ENCODE results near the gene PPFIBP2.
A peak's percentile ranks its signal among the peaks of the same experiment; 100 is the strongest.

GRCh38 chr11:7657306-7658025 is 143.7 kb downstream of the PPFIBP2 start:
- TF ChIP-seq, protein P1, sequence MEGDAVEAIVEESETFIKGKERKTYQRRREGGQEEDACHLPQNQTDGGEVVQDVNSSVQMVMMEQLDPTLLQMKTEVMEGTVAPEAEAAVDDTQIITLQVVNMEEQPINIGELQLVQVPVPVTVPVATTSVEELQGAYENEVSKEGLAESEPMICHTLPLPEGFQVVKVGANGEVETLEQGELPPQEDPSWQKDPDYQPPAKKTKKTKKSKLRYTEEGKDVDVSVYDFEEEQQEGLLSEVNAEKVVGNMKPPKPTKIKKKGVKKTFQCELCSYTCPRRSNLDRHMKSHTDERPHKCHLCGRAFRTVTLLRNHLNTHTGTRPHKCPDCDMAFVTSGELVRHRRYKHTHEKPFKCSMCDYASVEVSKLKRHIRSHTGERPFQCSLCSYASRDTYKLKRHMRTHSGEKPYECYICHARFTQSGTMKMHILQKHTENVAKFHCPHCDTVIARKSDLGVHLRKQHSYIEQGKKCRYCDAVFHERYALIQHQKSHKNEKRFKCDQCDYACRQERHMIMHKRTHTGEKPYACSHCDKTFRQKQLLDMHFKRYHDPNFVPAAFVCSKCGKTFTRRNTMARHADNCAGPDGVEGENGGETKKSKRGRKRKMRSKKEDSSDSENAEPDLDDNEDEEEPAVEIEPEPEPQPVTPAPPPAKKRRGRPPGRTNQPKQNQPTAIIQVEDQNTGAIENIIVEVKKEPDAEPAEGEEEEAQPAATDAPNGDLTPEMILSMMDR (IDR thresholded peaks at IDR 0.05 in 8 of 11, conservative IDR thresholded peaks at IDR 0.05 in 3 of 11), result peak in 5 of 11 experiments; percentile 18 to 41 (median 37)
- no peak for TF ChIP-seq POLR2A (IDR thresholded peaks at IDR 0.05)
